OCI-LY1 (cell line): Measurements from ENCODE around the gene ME1.

Source experiments
- EZH2 ChIP-seq: fragments of 200-600 bp; sonication (generic), shearing (Covaris generic); IDR thresholded peaks from 2 replicates; pipeline ENCODE4 v1.8.0; 2017; ENCODE audit warnings: borderline replicate concordance, mixed run types, mild to moderate bottlenecking, antibody characterized with exemption, low read length, moderate library complexity, mixed read lengths
- TF ChIP-seq, protein P1 (sequence below): fragments of 200-600 bp; sonication (generic), shearing (Covaris generic); IDR thresholded peaks from 2 replicates; pipeline ENCODE4 v1.5.1; 2017; ENCODE audit warnings: mild to moderate bottlenecking, antibody characterized with exemption, low read length, moderate library complexity, mixed read lengths

DNA sequence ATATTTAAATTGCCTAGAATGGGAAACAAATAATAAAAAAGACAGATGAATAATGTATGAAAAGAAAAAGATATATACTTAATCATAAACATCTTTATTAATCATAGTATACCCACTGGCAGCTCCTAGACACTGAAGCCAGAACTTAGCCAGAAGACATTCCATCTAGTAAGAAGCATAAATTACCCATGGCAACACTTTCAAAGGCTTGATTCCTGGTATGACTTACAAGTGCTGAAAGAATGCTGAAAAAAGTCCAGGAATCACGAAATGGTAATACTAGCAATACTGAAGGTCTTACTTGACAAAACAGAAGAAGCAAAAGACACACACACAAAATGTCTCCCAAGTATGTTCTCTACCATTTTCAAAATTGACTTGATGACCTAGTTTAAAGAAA lies 199.7 kb downstream of the ME1 start:
- no peak for TF ChIP-seq EZH2
- TF ChIP-seq, protein P1, sequence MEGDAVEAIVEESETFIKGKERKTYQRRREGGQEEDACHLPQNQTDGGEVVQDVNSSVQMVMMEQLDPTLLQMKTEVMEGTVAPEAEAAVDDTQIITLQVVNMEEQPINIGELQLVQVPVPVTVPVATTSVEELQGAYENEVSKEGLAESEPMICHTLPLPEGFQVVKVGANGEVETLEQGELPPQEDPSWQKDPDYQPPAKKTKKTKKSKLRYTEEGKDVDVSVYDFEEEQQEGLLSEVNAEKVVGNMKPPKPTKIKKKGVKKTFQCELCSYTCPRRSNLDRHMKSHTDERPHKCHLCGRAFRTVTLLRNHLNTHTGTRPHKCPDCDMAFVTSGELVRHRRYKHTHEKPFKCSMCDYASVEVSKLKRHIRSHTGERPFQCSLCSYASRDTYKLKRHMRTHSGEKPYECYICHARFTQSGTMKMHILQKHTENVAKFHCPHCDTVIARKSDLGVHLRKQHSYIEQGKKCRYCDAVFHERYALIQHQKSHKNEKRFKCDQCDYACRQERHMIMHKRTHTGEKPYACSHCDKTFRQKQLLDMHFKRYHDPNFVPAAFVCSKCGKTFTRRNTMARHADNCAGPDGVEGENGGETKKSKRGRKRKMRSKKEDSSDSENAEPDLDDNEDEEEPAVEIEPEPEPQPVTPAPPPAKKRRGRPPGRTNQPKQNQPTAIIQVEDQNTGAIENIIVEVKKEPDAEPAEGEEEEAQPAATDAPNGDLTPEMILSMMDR = no peak
